Measurements from ENCODE around the gene EBLN1.

EBLN1 gene

GRCh38 chr10:22230158-22230833 lies 12.5 kb upstream of the EBLN1 start:
- Mint-ChIP-seq H3K4me1 (peaks cover 10% of the 10 kb centered on the region), H3K9me3 (no peaks in the 10 kb centered on the region), H3K27me3 (ENCODE audit: low read depth, poor library complexity) (peaks cover 25% of the 10 kb centered on the region), H3K4me3 (peak overlapping the region; percentile 92), H3K36me3 (ENCODE audit: low read depth) (no peaks in the 10 kb centered on the region), H3K27ac (no peak overlapping the region)
- peak; percentile 16 for DNase-seq
- no peak for TF ChIP-seq CTCF (IDR thresholded peaks at IDR 0.05)

GRCh38 chr10:22229802-22230157 lies 12.0 kb upstream of the EBLN1 start:
- H3K36me3 Mint-ChIP-seq (ENCODE audit: low read depth), result no peaks in the 10 kb centered on the region
- H3K4me1 Mint-ChIP-seq, result peaks cover 10% of the 10 kb centered on the region
- DNase-seq, result no peak
- peaks cover 22% of the 10 kb centered on the region for H3K27me3 Mint-ChIP-seq (ENCODE audit: low read depth, poor library complexity)
- peak overlapping the region; percentile 92 for H3K4me3 Mint-ChIP-seq
- no peak for TF ChIP-seq CTCF (IDR thresholded peaks at IDR 0.05)
- no peaks in the 10 kb centered on the region for H3K9me3 Mint-ChIP-seq
- peak overlapping the region; percentile 92 for H3K27ac Mint-ChIP-seq

- H3K27ac Mint-ChIP-seq, result peak overlapping the region; percentile 92
- TF ChIP-seq CTCF (IDR thresholded peaks at IDR 0.05), result no peak
- no peaks in the 10 kb centered on the region for H3K9me3 Mint-ChIP-seq
- peaks cover 16% of the 10 kb centered on the region for H3K27me3 Mint-ChIP-seq (ENCODE audit: low read depth, poor library complexity)
- H3K4me1 Mint-ChIP-seq, result peaks cover 10% of the 10 kb centered on the region
- peak; percentile 88 for DNase-seq
- H3K36me3 Mint-ChIP-seq (ENCODE audit: low read depth), result no peaks in the 10 kb centered on the region
- peak overlapping the region; percentile 92 for H3K4me3 Mint-ChIP-seq
Measured at GRCh38 chr10:22228943-22229801, 11.4 kb upstream of the EBLN1 start.

- Mint-ChIP-seq H3K9me3 (peaks cover 5% of the 10 kb centered on the region), H3K27me3 (ENCODE audit: low read depth, poor library complexity) (peaks cover 15% of the 10 kb centered on the region), H3K36me3 (ENCODE audit: low read depth) (no peaks in the 10 kb centered on the region), H3K27ac (no peak overlapping the region), H3K4me1 (peaks cover 10% of the 10 kb centered on the region), H3K4me3 (peak overlapping the region; percentile 92)
- no peak for TF ChIP-seq CTCF (IDR thresholded peaks at IDR 0.05)
- DNase-seq, result no peak
Measured at GRCh38 chr10:22228167-22228938, 10.5 kb upstream of the EBLN1 start.

GRCh38 chr10:22226599-22226998 lies 8.8 kb upstream of the EBLN1 start:
- DNase-seq, result no peak
- peaks cover 22% of the 10 kb centered on the region for H3K27me3 Mint-ChIP-seq (ENCODE audit: low read depth, poor library complexity)
- no peak overlapping the region for H3K27ac Mint-ChIP-seq
- no peaks in the 10 kb centered on the region for H3K36me3 Mint-ChIP-seq (ENCODE audit: low read depth)
- peaks cover 11% of the 10 kb centered on the region for H3K9me3 Mint-ChIP-seq
- no peak overlapping the region for H3K4me3 Mint-ChIP-seq
- no peak for TF ChIP-seq CTCF (IDR thresholded peaks at IDR 0.05)
- peaks cover 10% of the 10 kb centered on the region for H3K4me1 Mint-ChIP-seq
